Measurements from ENCODE around the gene NINL.

Gene NINL

DNA sequence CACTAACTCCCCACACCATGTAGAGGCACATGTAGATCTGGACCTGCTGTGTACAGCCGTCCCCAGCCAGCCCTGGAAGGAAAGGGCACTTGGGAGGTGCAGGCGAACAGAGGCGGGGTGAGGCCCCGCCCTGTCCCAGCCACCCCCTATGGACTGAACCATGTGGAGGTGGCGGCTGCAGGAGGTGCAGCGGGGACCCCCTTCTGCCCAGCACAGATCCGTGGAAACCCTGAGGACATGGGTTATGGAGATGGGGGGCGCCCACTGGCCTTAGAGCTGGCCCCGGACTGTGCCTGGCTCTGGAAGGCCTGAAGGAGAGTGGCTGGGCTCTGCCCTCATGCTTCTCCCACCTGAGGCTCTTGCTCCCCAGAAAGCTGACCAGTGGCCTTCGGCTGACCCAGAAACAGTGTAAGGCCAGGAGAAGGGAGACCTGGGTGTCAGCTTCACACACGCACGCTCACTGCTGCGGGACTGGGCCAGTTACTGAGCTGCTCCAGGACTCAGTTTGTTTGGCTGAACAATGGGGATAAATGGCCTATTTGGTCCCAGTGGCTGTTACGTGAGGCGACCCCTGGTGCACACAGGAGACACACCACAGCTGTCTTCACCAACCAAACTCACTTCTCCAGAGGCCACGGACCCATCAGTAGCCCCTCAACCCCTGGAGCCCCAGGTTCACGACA is 90.7 kb downstream of the NINL start:
- H3K9me2 ChIP-seq (replicated peaks; ENCODE audit: control insufficient read depth, low read length), result no peaks in the 10 kb centered on the region

DNA sequence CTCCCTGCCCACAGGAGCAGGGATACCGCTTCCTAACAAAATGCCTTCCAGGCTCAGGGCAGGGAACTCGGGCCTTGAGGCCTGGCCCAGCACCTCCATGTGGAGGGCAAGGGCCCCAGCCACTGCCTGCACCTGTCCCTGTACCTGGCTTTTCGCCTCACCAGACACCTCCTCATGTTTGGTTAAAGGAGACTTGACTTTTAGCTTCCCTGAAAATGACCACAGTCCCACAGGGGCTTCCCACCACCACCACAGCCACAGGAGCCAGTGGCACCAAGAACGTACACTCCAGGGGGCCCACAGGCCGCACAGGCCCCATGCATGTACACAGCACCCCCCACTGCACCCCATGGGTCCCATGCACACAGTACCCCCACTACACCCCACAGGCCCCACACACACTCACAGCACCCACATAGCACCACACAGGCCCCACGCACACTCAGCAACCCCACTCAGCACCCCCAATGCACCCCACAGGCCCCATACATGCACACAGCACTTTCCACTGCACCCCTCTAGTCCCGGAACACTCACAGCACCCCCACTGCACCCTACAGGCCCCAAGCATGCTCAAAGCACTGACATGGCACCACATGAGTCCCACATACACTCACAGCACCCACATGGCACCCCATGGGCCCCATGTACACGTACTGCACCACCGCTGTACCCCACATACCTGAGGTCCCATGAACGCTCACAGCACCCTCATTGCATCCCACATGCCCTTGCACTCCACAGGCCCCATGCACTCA is 91.4 kb downstream of the NINL start:
- Histone ChIP-seq H3K4me3 (ENCODE audit: low read length) (no peak overlapping the region), H3F3A (ENCODE audit: control insufficient read depth, insufficient read depth) (no peaks in the 10 kb centered on the region), H4K20me1 (ENCODE audit: control insufficient read depth, insufficient read depth, low read depth, low read length) (no peaks in the 10 kb centered on the region; the same call in 1 of the 2 replicates), H3K27me3 (ENCODE audit: control insufficient read depth, low read length) (no peaks in the 10 kb centered on the region), H3K36me3 (ENCODE audit: control insufficient read depth, low read length) (no peaks in the 10 kb centered on the region), H3K9me2 (replicated peaks; ENCODE audit: control insufficient read depth, low read length) (no peaks in the 10 kb centered on the region), H3K79me2 (ENCODE audit: control insufficient read depth, low read length) (no peaks in the 10 kb centered on the region), H3K27ac (ENCODE audit: low read depth, low read length) (no peak overlapping the region), H3K9me3 (ENCODE audit: control insufficient read depth, insufficient read depth, low read length) (no peaks in the 10 kb centered on the region), H3K4me1 (ENCODE audit: control insufficient read depth, low read length) (no peaks in the 10 kb centered on the region), H3K4me2 (ENCODE audit: low read length) (no peak overlapping the region)
- TF ChIP-seq EZH2phosphoT487 (IDR thresholded peaks at IDR 0.05; ENCODE audit: borderline replicate concordance, low read length), result no peak
- no peak for TF ChIP-seq CTCF (IDR thresholded peaks at IDR 0.05; ENCODE audit: low read depth, low read length, poor library complexity, severe bottlenecking)

More for the DNA sequence above, 90.7 kb downstream of the NINL start:
- H3K27ac ChIP-seq (ENCODE audit: low read depth, low read length), result no peak overlapping the region
- no peak overlapping the region for H3K4me2 ChIP-seq (ENCODE audit: low read length)
- no peak overlapping the region for H3K4me3 ChIP-seq (ENCODE audit: low read length)
- TF ChIP-seq EZH2phosphoT487 (IDR thresholded peaks at IDR 0.05; ENCODE audit: borderline replicate concordance, low read length) (no peak), CTCF (IDR thresholded peaks at IDR 0.05; ENCODE audit: low read depth, low read length, poor library complexity, severe bottlenecking) (no peak)
- H3K4me1 ChIP-seq (ENCODE audit: control insufficient read depth, low read length), result no peaks in the 10 kb centered on the region
- no peaks in the 10 kb centered on the region for H3K36me3 ChIP-seq (ENCODE audit: control insufficient read depth, low read length)
- no peaks in the 10 kb centered on the region; the same call in 1 of the 2 replicates for H4K20me1 ChIP-seq (ENCODE audit: control insufficient read depth, insufficient read depth, low read depth, low read length)
- no peaks in the 10 kb centered on the region for H3K27me3 ChIP-seq (ENCODE audit: control insufficient read depth, low read length)
- no peaks in the 10 kb centered on the region for H3K9me3 ChIP-seq (ENCODE audit: control insufficient read depth, insufficient read depth, low read length)
- H3K79me2 ChIP-seq (ENCODE audit: control insufficient read depth, low read length), result no peaks in the 10 kb centered on the region
- H3F3A ChIP-seq (ENCODE audit: control insufficient read depth, insufficient read depth), result no peaks in the 10 kb centered on the region

- Histone ChIP-seq H4K20me1 (ENCODE audit: control insufficient read depth, insufficient read depth, low read depth, low read length) (no peaks in the 10 kb centered on the region; the same call in 1 of the 2 replicates), H3K79me2 (ENCODE audit: control insufficient read depth, low read length) (no peaks in the 10 kb centered on the region), H3K4me1 (ENCODE audit: control insufficient read depth, low read length) (no peaks in the 10 kb centered on the region), H3K4me2 (ENCODE audit: low read length) (no peak overlapping the region), H3F3A (ENCODE audit: control insufficient read depth, insufficient read depth) (no peaks in the 10 kb centered on the region), H3K36me3 (ENCODE audit: control insufficient read depth, low read length) (no peaks in the 10 kb centered on the region), H3K4me3 (ENCODE audit: low read length) (no peak overlapping the region), H3K27ac (ENCODE audit: low read depth, low read length) (no peak overlapping the region), H3K27me3 (ENCODE audit: control insufficient read depth, low read length) (no peaks in the 10 kb centered on the region), H3K9me2 (replicated peaks; ENCODE audit: control insufficient read depth, low read length) (no peaks in the 10 kb centered on the region), H3K9me3 (ENCODE audit: control insufficient read depth, insufficient read depth, low read length) (no peaks in the 10 kb centered on the region)
- TF ChIP-seq EZH2phosphoT487 (IDR thresholded peaks at IDR 0.05; ENCODE audit: borderline replicate concordance, low read length) (no peak), CTCF (IDR thresholded peaks at IDR 0.05; ENCODE audit: low read depth, low read length, poor library complexity, severe bottlenecking) (no peak)
These were observed 92.2 kb downstream of the NINL start for GRCh38 chr20:25493137-25493536.

Data from DOHH2 (cell line).